ENCODE results near the gene ATXN3L.

The ATXN3L gene

GRCh38 chrX:13319953-13320352 lies at the start of gene ATXN3L:
TSS of gene ATXN3L (minus strand) at chrX:13320053. CDS start at chrX:13319934, 119 bp downstream.
- no peak for DNase-seq (ENCODE audit: extremely low read depth, low read depth)
- TF ChIP-seq CTCF (IDR thresholded peaks at IDR 0.05; ENCODE audit: low read depth, low read length): no peak

- no peak for DNase-seq (ENCODE audit: extremely low read depth, low read depth)
- no peak for TF ChIP-seq CTCF (IDR thresholded peaks at IDR 0.05; ENCODE audit: low read depth, low read length)
Observed at GRCh38 chrX:13369256-13370030, 49.6 kb upstream of the ATXN3L start.

- no peak for TF ChIP-seq CTCF (IDR thresholded peaks at IDR 0.05; ENCODE audit: low read depth, low read length)
Observed at GRCh38 chrX:13367950-13368349, 48.1 kb upstream of the ATXN3L start.

GRCh38 chrX:13366698-13367097 lies 46.8 kb upstream of the ATXN3L start:
- no peak for DNase-seq (ENCODE audit: extremely low read depth, low read depth)
- no peak for TF ChIP-seq CTCF (IDR thresholded peaks at IDR 0.05; ENCODE audit: low read depth, low read length)

More at GRCh38 chrX:13367950-13368349, 48.1 kb upstream of the ATXN3L start:
- no peak for DNase-seq (ENCODE audit: extremely low read depth, low read depth)

GRCh38 chrX:13365161-13365560 lies 45.3 kb upstream of the ATXN3L start:
- no peak for TF ChIP-seq CTCF (IDR thresholded peaks at IDR 0.05; ENCODE audit: low read depth, low read length)
- DNase-seq (ENCODE audit: extremely low read depth, low read depth): no peak

GRCh38 chrX:13364230-13364857 lies 44.5 kb upstream of the ATXN3L start:
- no peak for DNase-seq (ENCODE audit: extremely low read depth, low read depth)
- no peak for TF ChIP-seq CTCF (IDR thresholded peaks at IDR 0.05; ENCODE audit: low read depth, low read length)

GRCh38 chrX:13360146-13360545 lies 40.3 kb upstream of the ATXN3L start:
- no peak for DNase-seq (ENCODE audit: extremely low read depth, low read depth)
- no peak for TF ChIP-seq CTCF (IDR thresholded peaks at IDR 0.05; ENCODE audit: low read depth, low read length)
